GM21576 (cell line): ENCODE measurements around the gene SLC35A4.

Experiments used
- ATAC-seq: cut with Tn5 transposase; IDR thresholded peaks from one replicate; pipeline ENCODE4 v1.9.1; 2021; ENCODE audit warnings: mild to moderate bottlenecking, moderate library complexity; ENCODE audit not compliant: unreplicated experiment

SLC35A4 gene, protein sequence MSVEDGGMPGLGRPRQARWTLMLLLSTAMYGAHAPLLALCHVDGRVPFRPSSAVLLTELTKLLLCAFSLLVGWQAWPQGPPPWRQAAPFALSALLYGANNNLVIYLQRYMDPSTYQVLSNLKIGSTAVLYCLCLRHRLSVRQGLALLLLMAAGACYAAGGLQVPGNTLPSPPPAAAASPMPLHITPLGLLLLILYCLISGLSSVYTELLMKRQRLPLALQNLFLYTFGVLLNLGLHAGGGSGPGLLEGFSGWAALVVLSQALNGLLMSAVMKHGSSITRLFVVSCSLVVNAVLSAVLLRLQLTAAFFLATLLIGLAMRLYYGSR

DNA sequence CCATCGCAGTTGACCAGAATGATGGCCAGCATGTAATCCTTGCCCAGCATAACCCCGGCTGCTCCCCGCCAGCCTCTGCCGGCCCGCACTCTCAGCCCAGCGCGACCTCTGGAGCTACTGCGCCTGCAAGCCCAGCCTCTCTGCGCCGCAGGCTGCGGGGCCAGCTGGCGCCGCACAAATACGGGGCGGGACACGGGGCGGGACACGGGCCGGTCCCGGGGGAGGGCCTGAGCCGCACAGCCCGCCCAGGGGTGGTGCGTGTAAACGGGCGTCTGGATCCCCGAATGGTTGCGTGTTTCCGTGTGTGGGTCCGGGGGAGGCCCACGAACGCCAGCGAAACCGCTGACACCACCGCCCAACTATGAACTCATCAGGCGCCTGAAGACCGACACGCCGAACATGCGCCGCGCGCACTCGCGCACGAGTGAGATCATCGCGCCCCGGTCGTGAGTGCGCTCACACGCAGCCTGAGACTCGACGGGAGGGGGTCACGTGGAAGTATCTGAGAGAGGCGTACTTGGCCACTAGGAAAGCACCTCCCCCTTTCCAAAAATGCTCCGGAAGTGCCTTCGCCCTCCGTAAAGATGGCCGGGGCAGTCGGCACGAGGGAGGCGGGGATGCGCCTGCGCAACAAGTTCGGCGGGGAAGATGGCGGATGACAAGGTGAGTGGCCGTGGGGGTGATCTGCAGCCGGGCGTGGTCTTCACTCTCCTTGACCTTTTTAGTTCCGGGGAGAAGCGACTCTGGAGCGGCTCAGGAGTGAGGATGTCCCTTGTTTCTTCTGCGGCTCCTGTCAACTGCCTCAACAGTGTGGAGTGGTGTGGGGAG is at the start of gene SLC35A4, which contains the start of gene APBB3:
TSS of gene SLC35A4 (plus strand) at position 633 of the 828 bp plus-strand sequence. CDS start 2,342 bp downstream, outside the sequence.
TSS of gene APBB3 (minus strand) at position 403 of the 828 bp plus-strand sequence. CDS start at position 50, 353 bp downstream.
- peak; percentile 83 for ATAC-seq

DNA sequence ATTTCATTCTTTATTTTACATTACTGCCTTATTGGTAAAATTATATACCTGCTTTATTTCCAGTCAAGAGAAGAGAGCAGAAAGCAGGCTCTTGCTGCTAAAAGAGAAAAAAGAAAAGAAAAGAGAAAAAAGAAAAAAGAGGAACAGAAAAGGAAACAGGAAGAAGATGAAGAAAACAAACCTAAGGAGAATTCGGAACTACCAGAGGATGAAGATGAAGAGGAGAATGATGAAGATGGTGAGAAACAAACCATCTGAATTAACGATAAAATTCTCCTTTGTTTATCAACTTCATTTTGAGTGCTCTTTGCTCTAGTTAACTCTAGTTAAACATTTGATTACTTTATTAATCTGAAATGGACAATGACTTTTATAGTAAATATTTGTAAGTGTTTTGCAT is 40.6 kb upstream of the SLC35A4 start:
- no peak for ATAC-seq

DNA sequence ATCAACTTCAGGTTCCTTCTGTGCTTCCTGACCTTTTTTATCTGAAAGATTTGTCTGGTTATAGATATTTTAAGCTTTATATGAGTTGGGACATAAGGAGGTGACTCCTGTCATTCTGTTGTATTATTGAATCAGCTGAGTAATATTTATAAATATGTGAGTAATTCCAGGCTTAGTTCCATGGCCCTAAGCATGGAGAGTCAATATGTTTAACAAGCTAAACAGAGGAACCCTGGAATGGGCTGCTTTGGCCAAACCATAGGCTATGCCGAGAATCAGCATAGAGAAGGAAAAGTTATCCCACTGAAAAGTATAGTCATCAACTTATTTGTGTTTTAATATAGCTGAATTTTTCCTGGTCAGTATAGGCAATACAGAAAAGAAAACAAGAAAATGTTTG is 24.4 kb upstream of the SLC35A4 start:
- ATAC-seq, result no peak

DNA sequence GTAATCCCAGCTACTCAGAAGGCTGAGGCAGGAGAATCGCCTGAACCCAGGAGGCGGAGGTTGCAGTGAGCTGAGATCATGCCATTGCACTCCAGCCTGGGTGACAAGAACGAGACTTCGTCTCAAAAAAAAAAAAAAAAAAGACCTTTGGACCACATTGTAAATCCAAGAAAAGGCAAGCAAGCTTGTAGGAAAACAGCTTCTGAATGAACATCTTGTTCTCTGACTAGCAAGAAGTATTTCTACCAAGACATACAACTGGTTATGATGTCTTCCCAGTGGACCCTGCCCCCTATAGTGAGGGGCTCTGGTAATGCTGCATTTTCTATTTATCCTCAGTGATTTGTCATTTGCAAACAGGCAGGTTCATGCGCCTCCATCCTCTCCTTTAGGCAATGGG is 21.7 kb upstream of the SLC35A4 start:
- no peak for ATAC-seq

DNA sequence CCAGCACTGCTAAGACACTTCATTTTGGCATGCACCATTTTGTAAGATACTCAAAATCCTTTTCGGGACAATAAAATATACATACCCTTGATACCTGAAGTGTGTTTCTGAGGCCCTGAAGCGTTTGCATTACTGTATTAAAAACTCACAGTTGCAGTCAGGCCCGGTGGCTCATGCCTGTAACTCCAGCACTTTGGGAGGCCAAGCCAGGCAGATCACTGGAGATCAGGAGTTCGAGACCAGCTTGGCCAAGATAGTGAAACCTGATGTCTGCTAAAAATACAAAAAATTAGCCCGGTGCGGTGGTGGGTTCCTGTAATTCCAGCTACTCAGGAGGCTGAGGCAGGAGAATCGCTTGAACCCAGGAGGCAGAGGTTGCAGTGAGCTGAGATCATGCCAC is 19.6 kb upstream of the SLC35A4 start:
- ATAC-seq, result no peak

DNA sequence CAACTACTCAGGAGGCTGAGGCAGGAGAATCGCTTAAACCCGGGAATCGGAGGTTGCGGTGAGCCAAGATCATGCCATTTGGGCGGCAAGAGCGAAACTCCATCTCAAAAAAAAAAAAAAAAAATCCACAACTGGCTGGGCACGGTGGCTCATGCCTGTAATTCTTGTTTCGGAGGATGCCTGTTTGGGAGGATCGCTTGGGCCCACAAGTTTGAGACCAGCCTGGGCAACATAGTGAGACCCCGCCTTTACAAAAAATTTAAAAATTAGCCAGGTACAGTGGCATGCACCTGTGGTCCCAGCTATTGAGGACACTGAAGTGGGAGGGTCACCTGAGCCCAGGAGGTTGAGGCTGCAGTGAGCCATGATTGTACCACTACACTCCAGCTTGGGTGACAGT is 19.0 kb upstream of the SLC35A4 start:
- ATAC-seq, result no peak

DNA sequence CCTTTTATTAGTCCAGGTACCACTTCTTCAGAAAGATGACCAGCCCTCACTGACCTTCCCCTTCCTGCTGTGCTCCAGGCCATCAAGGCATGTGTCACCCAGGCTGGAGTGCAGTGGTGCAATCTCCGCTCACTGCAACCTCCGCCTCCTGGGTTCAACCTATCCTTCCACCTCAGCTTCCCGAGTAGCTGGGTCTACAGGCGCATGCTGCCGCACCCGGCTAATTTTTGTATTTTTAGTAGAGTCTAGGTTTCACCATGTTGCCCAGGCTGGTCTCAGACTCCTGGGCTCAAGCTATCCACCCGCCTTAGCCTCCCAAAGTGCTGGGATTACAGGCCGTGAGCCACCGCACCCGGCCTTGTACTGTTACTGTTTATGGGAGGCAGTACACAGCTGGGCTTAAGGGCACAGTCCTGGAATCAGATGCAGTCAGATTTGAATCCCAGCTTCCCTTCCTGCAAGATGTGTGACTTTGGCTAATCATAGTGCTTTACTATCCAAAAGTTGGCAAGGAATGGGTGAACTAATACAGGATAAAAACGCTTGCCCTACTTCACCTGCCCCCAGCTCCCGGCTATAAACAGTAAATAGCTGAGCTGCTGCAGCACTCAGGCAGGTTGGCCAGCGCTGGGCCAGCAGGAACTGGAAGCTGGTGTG is 17.6 kb upstream of the SLC35A4 start:
- ATAC-seq, result no peak

DNA sequence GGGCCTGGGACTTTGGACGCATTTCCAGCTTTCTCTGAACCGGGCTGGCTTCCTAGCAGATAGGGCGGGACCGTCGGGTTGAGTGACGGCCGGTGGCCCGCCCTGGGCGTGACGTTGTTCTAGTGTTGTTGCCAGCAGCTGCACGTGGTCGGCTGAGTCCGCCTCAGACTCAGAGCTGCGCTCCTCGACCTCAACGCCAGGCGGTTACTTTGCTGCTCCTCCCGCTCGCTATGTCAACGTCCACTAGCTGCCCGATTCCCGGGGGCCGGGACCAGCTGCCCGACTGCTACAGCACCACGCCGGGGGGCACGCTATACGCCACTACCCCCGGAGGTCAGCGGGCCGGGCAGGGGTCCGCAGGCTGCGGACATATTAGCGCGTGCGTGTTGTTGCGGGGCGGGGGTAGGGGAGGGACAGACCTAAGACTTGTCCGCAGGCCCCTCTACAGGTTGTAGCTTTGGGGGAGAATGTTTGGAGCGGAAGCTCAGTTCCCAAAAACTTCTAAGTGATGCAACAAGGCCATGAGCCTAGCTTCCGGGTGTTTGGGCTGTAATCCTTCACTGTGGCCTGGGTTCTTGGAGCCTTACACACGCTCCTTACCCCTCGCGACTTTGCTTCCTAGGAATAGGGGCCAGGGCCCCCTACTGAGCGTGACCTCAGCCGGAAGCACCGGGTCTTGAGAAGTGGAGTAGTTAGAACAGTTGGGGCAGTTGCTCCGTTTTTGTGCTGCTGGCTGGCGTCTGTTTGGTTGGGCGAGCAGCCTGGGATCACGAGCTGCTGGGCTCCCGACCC is 16.9 kb upstream of the SLC35A4 start, which contains the start of gene EIF4EBP3:
TSS of gene EIF4EBP3 (plus strand) at position 155 of the 792 bp plus-strand sequence. CDS start at position 231, 76 bp downstream.
- ATAC-seq, result peak; percentile 97

DNA sequence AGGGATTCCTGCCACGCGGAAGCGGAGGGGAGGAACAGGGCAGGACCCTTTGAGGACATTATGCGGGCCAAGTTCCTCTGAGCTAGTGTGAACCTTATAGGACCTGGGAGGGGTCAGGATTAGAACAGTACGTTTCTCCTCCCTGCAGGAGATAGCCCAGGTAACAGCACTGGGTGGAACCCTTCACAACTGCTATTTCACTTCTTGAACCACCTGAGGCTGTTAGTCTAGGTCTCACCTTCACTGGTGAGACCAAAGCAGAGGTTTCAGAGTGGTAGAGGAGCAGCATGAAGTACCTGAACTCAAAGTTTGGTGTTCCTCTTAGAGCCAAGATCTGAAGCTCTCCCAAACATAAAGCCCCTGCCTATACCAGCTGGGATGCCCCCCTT is 16.3 kb upstream of the SLC35A4 start:
- ATAC-seq, result no peak

DNA sequence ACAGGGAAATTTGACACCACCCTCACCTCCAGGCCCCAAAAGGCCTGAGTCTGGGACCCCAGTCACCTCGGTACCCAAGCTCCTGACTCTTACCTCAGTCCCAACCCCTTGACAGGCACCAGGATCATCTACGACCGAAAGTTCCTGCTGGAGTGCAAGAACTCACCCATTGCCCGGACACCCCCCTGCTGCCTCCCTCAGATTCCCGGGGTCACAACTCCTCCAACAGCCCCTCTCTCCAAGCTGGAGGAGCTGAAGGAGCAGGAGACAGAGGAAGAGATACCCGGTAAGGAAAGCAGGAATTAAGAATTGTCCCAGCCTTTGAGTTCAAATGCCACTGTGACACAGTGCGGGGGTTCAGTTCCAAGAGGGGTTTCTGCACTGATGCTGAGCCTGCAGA is 15.8 kb upstream of the SLC35A4 start:
- ATAC-seq, result no peak

DNA sequence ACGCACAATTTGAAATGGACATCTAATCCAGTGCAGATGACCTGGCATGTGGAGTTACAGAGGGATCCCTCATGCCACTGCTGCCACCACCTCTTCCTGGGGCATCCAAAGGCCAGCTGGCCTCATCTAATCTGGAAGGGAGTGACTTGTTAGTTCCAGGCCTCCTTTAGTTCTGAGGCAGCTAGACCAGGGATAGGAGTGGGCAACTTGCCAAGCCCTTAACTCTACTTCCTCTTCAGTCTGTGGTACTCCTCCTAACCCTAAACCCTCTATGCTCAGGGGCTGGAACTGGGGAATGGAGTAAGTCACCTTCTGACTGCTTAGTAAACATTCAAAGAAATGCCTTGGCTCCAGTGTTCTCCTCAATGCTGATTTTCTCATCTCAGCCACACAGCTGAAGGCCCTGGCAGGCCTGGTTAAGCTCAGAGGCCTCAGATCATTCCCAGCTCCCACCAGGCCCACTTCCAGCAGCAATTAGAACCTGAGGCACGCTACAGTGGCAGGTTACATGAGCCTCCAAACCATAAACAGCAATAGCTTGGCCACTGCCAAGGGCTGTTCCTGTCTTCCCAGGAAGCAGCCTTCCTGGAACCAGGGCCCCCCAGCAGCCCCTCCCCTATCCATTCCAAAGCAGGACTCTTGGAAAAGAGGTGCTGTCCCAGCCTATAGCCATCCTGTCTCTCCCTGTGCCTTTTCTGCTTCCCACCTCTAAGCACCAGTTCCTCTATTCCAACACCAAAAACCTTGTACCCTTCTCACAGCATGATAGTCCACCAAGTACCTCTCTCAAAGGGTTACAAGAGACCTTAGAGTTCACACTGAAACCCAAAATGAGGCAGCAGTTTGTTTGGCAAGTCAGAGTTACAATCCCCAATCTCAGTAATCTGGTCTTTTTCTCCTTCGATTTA is 15.1 kb upstream of the SLC35A4 start:
- ATAC-seq, result no peak

DNA sequence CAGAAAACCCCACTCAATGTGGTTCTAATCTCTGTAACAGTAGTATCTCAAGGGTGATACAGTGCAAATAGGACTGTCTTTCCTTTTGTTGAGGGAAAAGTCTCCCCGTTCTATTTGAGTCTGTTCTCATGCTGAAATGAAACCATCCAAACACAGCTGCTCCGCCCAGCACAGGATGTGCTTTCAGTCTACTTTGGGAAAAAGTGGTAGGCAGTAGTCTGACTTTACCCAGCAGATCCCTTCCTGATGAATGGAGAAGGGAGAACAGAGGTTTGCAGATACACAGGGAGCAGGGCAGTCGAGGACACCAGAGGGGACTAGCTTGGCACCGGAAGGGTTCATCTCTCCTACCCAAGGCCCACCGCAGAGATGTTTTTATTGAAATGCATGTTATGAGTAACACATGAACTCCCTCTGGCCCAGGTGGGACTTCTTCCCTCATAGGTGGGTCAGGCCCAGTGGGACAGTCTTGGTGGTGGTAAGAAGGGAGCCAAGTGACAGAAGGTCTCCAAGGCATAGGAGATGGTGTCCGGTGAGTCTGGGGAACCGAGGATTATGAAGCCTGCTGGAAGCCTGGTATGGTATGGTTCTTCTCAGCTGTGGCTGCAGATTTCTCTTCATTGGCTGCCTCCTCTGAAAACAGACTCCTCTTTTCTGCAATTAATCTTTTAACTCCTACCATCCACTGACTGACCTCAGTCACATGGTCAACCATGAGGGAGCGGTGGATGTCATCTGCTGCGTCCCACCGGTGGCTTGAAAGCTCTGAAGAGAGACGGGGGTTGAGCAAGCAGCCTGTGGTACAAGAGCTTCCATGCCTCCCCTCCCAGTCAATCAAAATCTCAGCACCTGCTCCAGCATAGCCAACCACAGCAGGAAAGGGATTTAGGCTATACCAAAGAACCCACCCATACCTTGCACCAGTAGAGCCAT is 14.2 kb upstream of the SLC35A4 start:
- ATAC-seq, result no peak

DNA sequence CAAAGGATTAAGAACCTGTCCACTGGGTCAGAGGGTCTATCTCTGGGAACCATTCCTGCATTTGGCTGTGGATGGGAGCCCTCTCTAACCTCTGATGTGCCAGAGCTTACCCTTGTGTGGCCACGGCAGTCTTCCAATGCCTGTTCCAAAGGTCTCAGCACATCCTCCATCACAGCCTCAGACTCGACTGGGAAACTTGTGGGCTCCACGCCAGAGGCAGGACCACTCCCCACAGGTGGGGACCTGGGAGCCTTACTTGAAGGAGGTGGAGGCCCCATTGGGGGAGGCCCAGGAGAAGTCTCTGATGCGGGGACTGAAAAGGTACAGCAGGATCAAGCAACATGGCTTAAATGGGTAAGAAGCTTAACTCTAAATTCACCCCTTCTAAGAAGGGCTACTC is 12.8 kb upstream of the SLC35A4 start:
- no peak for ATAC-seq

DNA sequence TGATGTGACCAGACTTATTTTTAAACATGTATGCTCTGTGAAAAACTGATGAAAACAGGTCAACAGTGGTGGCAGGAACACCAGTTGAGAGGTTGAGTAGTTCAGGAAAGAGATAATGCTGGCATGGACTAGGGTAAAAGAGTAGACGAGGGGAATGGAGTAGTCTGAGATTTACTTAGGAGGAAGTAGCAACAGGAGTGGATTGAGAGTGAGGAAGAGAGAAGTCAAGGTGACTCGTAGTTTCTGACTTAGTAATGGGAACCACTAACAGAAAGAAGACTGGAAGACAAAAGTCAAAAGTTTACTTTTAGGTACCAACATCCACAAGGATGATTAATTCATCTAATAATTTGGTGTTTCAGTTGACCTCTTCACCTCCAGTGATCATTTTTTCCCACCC is 11.0 kb upstream of the SLC35A4 start:
- no peak for ATAC-seq

DNA sequence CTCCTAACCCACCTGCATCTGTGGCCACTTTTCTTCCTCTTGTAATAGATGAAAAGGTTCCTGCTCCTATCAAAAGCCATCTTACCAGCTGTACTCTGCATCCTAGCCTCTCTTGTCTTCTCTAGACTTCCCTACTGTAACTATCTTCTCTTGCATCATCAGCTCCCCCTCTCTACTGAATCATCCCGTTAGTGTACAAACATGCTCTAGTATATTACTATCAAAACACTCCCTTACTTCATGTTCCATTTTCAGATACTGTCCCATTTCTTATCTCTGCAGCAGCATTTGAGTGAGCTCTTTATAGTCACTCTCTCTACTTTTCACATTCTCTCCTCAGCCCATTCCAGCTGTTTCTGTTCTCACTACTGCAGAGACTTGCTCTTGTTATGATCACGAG is 10.2 kb upstream of the SLC35A4 start:
- ATAC-seq, result no peak

DNA sequence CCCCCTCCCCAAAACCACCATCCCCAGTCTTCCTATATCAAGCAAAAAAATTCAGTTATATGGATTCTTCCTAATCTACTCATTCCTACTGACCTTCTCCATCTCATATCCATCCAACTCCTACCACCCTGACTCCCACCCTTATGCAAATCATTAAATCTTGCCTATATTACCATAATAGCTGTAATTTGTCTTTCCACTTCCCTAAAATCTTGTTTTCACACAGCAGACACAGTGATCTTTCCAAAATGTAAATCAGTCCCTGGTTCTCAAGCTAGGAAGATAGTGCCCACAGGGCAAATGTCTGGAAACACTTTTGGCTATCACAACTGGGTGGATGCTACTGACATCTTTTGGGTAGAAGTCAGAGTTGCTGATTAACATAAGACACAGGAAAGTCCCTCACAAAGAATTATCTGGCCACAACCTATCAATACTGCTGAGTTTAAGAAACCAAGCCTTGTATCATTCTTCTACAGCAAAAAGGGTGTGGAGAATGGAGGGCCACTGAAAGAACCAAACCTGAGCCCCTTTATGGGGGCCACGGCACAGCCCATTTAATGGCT is 8.8 kb upstream of the SLC35A4 start:
- ATAC-seq, result no peak

DNA sequence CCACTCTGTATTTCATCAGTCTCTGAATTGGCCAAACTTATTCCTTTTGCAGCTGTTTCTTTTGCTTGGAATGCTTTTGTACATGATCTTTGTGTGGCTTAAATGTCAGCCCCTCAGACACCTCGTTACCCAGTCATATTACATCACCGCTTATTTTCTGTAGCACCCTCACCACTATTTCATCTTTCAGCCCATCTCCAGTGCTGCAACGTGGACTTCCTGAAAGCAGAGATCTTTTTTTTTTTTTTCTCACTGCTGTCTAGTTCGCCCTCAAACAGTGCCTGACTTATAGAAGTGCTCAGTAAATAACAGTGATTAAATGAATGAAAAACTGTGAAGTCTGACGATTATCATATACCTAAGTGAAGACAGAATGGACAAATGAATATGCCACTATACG is 8.2 kb upstream of the SLC35A4 start:
- ATAC-seq, result no peak

DNA sequence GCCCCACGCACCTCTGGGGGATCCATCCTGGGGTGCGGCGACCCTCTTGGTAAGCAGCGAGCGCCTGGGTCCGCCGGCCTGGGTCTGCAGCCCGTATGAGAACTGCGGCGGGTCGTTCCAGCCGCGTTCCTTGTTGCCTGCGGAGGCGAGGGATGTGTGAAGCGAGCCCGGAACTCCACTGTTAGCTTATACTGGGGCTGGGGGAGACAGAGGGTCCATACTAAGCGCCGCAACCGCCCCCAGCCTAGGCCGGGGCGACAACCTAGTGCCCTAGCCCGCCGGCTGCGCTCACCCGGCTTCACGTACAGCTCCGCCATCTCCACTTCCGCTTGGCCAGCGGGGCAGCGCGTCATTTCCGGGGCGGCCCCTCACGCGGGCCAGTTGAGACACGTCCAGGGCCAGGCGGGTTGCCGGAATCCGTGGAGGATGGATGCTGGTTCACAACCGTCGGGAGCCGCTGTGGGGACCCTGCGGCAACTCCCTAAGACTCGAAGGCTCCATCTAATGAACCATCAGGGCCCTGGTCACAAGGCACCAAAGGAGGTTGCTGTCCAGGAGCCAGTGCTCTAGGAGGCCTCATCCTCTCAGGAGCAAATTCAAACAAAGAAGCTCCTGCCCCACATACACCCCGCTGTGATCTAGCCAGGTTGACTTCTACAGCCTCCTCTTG is 7.4 kb upstream of the SLC35A4 start, which contains the start of gene SRA1:
TSS of gene SRA1 (minus strand) at position 338 of the 670 bp plus-strand sequence. CDS start at position 317, 21 bp downstream.
- peak; percentile 95 for ATAC-seq
